Body of pancreas (tissue), 4 donors: Measurements from ENCODE around the gene KIF13A. TPM values are rescaled to one million over a fixed set of nuclear protein-coding genes. Genes with fewer than 3 reads are reported as not detected.

Experiments
- ATAC-seq: fragments of 150-250 bp; one replicate; pipeline ENCODE4 v1.9.1; 2016
- DNase-seq, 4 donors: peaks; one replicate each; pipeline ENCODE4 v3.0.0-alpha.2; 2019
- H3K27ac ChIP-seq, 4 donors: fragments of 200-600 bp; sonication (generic); 1 replicate in 3 of 4; 2 replicates in 1 of 4; pipeline versions ENCODE4 v1.5.1 to v1.6.1; 2016 to 2019; ENCODE audit warnings: mild to moderate bottlenecking in 1 of 4, mixed read lengths in 1 of 4, moderate library complexity in 1 of 4
- H3K27me3 ChIP-seq, 2 donors: fragments of 200-600 bp; sonication (generic); one replicate each; pipeline ENCODE4 v1.6.0; 2016; ENCODE audit warnings: mild to moderate bottlenecking in 1 of 2
- H3K36me3 ChIP-seq, 2 donors: fragments of 200-600 bp; sonication (generic); replicated peaks in 1 of 2; 2 replicates each; pipeline ENCODE4 v1.5.1; 2016; ENCODE audit warnings: low read depth in 2 of 2; ENCODE audit not compliant: insufficient read depth in 1 of 2
- H3K4me1 ChIP-seq: fragments of 200-600 bp; sonication (generic); one replicate; pipeline ENCODE4 v1.6.0; 2016
- H3K4me3 ChIP-seq, 2 donors: fragments of 200-600 bp; sonication (generic); 1 replicate in 1 of 2; 2 replicates in 1 of 2; pipeline ENCODE4 v1.5.1; 2016 to 2019
- H3K9me3 ChIP-seq, 3 donors: fragments of 200-600 bp; sonication (generic); 1 replicate in 2 of 3; 2 replicates in 1 of 3; pipeline ENCODE4 v1.5.1; 2016
- CTCF ChIP-seq, 7 experiments: fragments of 450-650 bp in 4 of 7; fragments of 200-600 bp in 3 of 7; sonication (generic) in 3 of 7; IDR thresholded peaks; one replicate each; pipeline ENCODE4 v1.5.1; 2016 to 2019; ENCODE audit warnings: antibody characterized with exemption in 7 of 7
- POLR2A ChIP-seq, 3 donors: fragments of 450-650 bp; IDR thresholded peaks; one replicate each; pipeline ENCODE4 v1.6.1; 2016; ENCODE audit warnings: antibody characterized with exemption in 3 of 3, mild to moderate bottlenecking in 2 of 3
- WGBS, 2 donors: methylation state at CpG; one replicate each; pipeline ENCODE4 v1.1.5; 2017; 5-methylcytosine and 5-hydroxymethylcytosine counted together
- intact Hi-C: fragments of 100-400 bp; cut with DNase I; formaldehyde crosslinking; loops from one replicate; pipeline ENCODE4 v1.15.1; 2023
- total RNA-seq, 2 donors: library from RNA; depleted of rRNA; stranded (reverse); fragments of >200 nt; gene quantifications; one replicate each; pipeline ENCODE4 v1.1.0, GENCODE V29; 2016

Gene KIF13A
- total RNA-seq, 2 donors from 2014 or later = 13.2 to 17.1 TPM

GRCh38 chr6:17835784-17836183 lies 151.7 kb downstream of the KIF13A start:
- intact Hi-C loops = no loop called here
- Histone ChIP-seq H3K4me1 (no peaks in the 10 kb centered on the region), H3K9me3 (no peaks in the 10 kb centered on the region), H3K27ac (no peak overlapping the region), H3K27me3 (no peaks in the 10 kb centered on the region), H3K36me3 (peaks cover 0 to 2% of the 10 kb centered on the region in 2 donors), H3K4me3 (no peak overlapping the region)
- TF ChIP-seq CTCF (IDR thresholded peaks at IDR 0.05) (no peak), POLR2A (IDR thresholded peaks at IDR 0.05) (no peak)
- DNase-seq (no peak), ATAC-seq (no peak)

GRCh38 chr6:17831135-17831534 lies 156.3 kb downstream of the KIF13A start:
- Histone ChIP-seq H3K4me1 (no peaks in the 10 kb centered on the region), H3K9me3 (no peaks in the 10 kb centered on the region)

GRCh38 chr6:17829905-17830304 lies 157.5 kb downstream of the KIF13A start:
- H3K27ac ChIP-seq = no peak overlapping the region
- intact Hi-C loops = no loop called here
- WGBS, 2 donors = 77 to 84% methylated on average over 3 of the region's 3 CpGs
- no peaks in the 10 kb centered on the region for H3K4me1 ChIP-seq
- H3K4me3 ChIP-seq = no peak overlapping the region
- H3K36me3 ChIP-seq = peaks cover 0 to 13% of the 10 kb centered on the region in 2 donors
- DNase-seq = no peak
- H3K27me3 ChIP-seq = no peaks in the 10 kb centered on the region
- TF ChIP-seq CTCF (IDR thresholded peaks at IDR 0.05) (no peak), POLR2A (IDR thresholded peaks at IDR 0.05) (no peak)
- ATAC-seq = no peak
- no peaks in the 10 kb centered on the region for H3K9me3 ChIP-seq

More at GRCh38 chr6:17831135-17831534, 156.3 kb downstream of the KIF13A start:
- Histone ChIP-seq H3K27me3 (no peaks in the 10 kb centered on the region), H3K27ac (no peak overlapping the region), H3K4me3 (no peak overlapping the region), H3K36me3 (peaks cover 0 to 8% of the 10 kb centered on the region in 2 donors)
- WGBS, 2 donors = 69 to 74% methylated on average over 4 of the region's 4 CpGs
- TF ChIP-seq POLR2A (IDR thresholded peaks at IDR 0.05) (no peak), CTCF (IDR thresholded peaks at IDR 0.05) (no peak)
- intact Hi-C loops = no loop called here
- DNase-seq (no peak), ATAC-seq (no peak)

GRCh38 chr6:17828149-17828548 lies 159.3 kb downstream of the KIF13A start:
- DNase-seq (no peak), ATAC-seq (no peak)
- TF ChIP-seq CTCF (IDR thresholded peaks at IDR 0.05) = no peak
- TF ChIP-seq POLR2A (IDR thresholded peaks at IDR 0.05) = no peak
- 91 to 92% methylated on average over 5 of the region's 5 CpGs for WGBS, 2 donors
- H3K27ac ChIP-seq = no peak overlapping the region
- no peak overlapping the region for H3K4me3 ChIP-seq
- no peaks in the 10 kb centered on the region for H3K27me3 ChIP-seq
- H3K36me3 ChIP-seq = peaks cover 0 to 13% of the 10 kb centered on the region in 2 donors
- no peaks in the 10 kb centered on the region for H3K9me3 ChIP-seq
- H3K4me1 ChIP-seq = no peaks in the 10 kb centered on the region
- intact Hi-C loops = no loop called here

GRCh38 chr6:17826301-17826700 lies 161.1 kb downstream of the KIF13A start:
- H3K36me3 ChIP-seq = peaks cover 0 to 13% of the 10 kb centered on the region in 2 donors
- H3K4me3 ChIP-seq = no peak overlapping the region
- H3K9me3 ChIP-seq = no peaks in the 10 kb centered on the region
- H3K4me1 ChIP-seq = no peaks in the 10 kb centered on the region
- ATAC-seq (no peak), DNase-seq (no peak)
- H3K27me3 ChIP-seq = no peaks in the 10 kb centered on the region
- intact Hi-C loops = no loop called here
- no peak overlapping the region for H3K27ac ChIP-seq
- no peak for TF ChIP-seq CTCF (IDR thresholded peaks at IDR 0.05)
- no peak for TF ChIP-seq POLR2A (IDR thresholded peaks at IDR 0.05)
